Heart left ventricle (tissue), 16 donors: Measurements from ENCODE around the gene UBE2E2. TPM values are rescaled to one million over a fixed set of nuclear protein-coding genes. Genes with fewer than 3 reads are reported as not detected.
A peak's percentile ranks its signal among the peaks of the same experiment; 100 is the strongest.

ENCODE experiments used
- ATAC-seq, 4 donors: fragments of 200-7000 bp; cut with Tn5 transposase; one replicate each; pipeline ENCODE4 v1.9.1; 2020 to 2022; ENCODE audit warnings: moderate library complexity in 4 of 4, mild to moderate bottlenecking in 3 of 4, moderate number of reproducible peaks in 1 of 4
- DNase-seq, 5 donors: peaks; one replicate each; pipeline ENCODE4 v3.0.0-alpha.2; 2020
- H3K27ac ChIP-seq, 12 donors: fragments of 200-600 bp; sonication (generic) in 4 of 12; one replicate each; pipeline versions ENCODE4 v1.5.0 to v1.8.0; 2016 to 2022; ENCODE audit warnings: mild to moderate bottlenecking in 2 of 12
- H3K27me3 ChIP-seq, 9 donors: fragments of 200-600 bp; sonication (generic) in 2 of 9; one replicate each; pipeline versions ENCODE4 v1.5.1 to v1.8.0; 2016 to 2022; ENCODE audit warnings: mild to moderate bottlenecking in 3 of 9
- H3K36me3 ChIP-seq, 9 donors: fragments of 200-600 bp; sonication (generic) in 2 of 9; one replicate each; pipeline versions ENCODE4 v1.5.0 to v1.8.0; 2018 to 2022; ENCODE audit warnings: mild to moderate bottlenecking in 2 of 9
- H3K4me1 ChIP-seq, 12 donors: fragments of 200-600 bp; sonication (generic) in 4 of 12; one replicate each; pipeline versions ENCODE4 v1.5.0 to v1.8.0; 2016 to 2022; ENCODE audit warnings: mild to moderate bottlenecking in 3 of 12
- H3K4me3 ChIP-seq, 12 donors: fragments of 200-600 bp; sonication (generic) in 4 of 12; one replicate each; pipeline versions ENCODE4 v1.5.0 to v1.8.0; 2017 to 2022; ENCODE audit warnings: mild to moderate bottlenecking in 9 of 12, moderate library complexity in 4 of 12
- H3K9me3 ChIP-seq, 12 donors: fragments of 200-600 bp; sonication (generic) in 4 of 12; one replicate each; pipeline versions ENCODE4 v1.5.0 to v1.8.0; 2016 to 2022; ENCODE audit warnings: mild to moderate bottlenecking in 1 of 12
- POLR2A ChIP-seq, 2 donors: fragments of 450-650 bp; IDR thresholded peaks; one replicate each; pipeline ENCODE4 v1.6.1; 2017; ENCODE audit warnings: antibody characterized with exemption in 2 of 2, mild to moderate bottlenecking in 2 of 2, moderate library complexity in 2 of 2
- WGBS, 4 donors: extraction: QIAGEN DNeasy Blood & Tissue Kit in 2 of 4; methylation state at CpG; one replicate each; pipeline versions ENCODE4 v1.1.5 to v1.1.7; 2013 to 2018; 5-methylcytosine and 5-hydroxymethylcytosine counted together
- intact Hi-C, 10 donors: fragments of 100-400 bp; cut with DNase I; formaldehyde crosslinking; loops; one replicate each; pipeline versions ENCODE4 v1.11.1 to v1.14.2; 2022
- polyA plus RNA-seq, 2 donors: library from polyadenylated mRNA; stranded (reverse); fragments of 200-250 nt; gene quantifications; one replicate each; pipeline ENCODE4 v1.2.3, GENCODE V29; 2013
- total RNA-seq, 9 donors: library from RNA; depleted of rRNA in 2 of 9; stranded (reverse); fragments of >200 nt in 2 of 9; fragmentation: NEBNext Ultra II Directional in 3 of 9; extraction: Animal tissue kit (Norgen Biotek cat#: 25700) in 3 of 9; gene quantifications; one replicate each; pipeline versions ENCODE4 v1.1.0 to v1.2.4, GENCODE V29; 2016 to 2023
- TF ChIP-seq, protein P1 (sequence below), 12 donors: fragments of 200-600 bp; sonication (generic) in 4 of 12; IDR thresholded peaks; one replicate each; pipeline versions ENCODE4 v1.5.0 to v1.8.0; 2018 to 2022; ENCODE audit warnings: antibody characterized with exemption in 12 of 12, mild to moderate bottlenecking in 5 of 12
- donor health status: ischemic (EF 13 %, LVEDD 7.1; RV severe dilation, severe dysfunction).
- donor health status: healthy with polysubstance abuse.
- donor health status: DM: no; HTN: yes; CAD: no.
- donor health status: DM: no; HTN: no; CAD: no.
- donor health status: ischemic (EF 25% LVEDD 6.9; RV normal size, moderate dysfunction).
- donor health status: ischemic (EF 25% LVEDD 5.7; RV mildly dilated, moderate dysfunction).
- donor health status: healthy.
- donor health status: DM: yes; HTN: yes; CAD: no.
- donor health status: ischemic (EF 35%, LVEDD 5.7; RV mildly dilated, moderate dysfunction).
- donor health status: nonischemic (EF 11% LVEDD 7.7; RV severe dilation, severe dysfunction).
- donor health status: DM: yes; HTN: yes; CAD: no.
- donor health status: PGD.
- donor health status: ischemic (EF 29% LVEDD 5.4; RV normal size, mild dysfunction).
- donor health status: nonischemic (EF 23%, LVEDD 6.1; RV moderate dilation, normal function).

Gene UBE2E2
- total and polyA plus RNA-seq, 11 donors: 21.9 to 63.9 (median 50.8) TPM

DNA sequence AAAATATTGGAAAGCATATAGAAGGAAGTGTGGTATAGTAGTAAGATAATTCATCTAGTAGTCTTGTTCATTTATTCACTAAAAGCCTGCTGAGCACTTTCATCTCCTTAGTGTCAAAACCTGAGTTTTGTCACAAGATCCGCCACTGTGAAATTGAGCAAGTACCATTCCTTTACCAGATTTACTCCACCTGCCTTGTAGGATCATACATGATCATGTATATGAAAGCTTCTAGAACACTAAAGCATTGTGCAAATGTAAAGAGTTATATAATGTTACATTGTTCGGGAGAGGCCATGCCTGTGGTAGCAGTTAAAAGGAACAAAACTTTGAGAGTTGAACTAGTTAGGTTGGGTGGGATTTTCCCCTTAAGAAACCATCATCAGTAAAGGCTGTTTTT is 35.0 kb downstream of the UBE2E2 start:
- DNase-seq: no peak
- H3K36me3 ChIP-seq: no peaks in the 10 kb centered on the region
- no peak overlapping the region for H3K4me3 ChIP-seq
- H3K4me1 ChIP-seq: peaks cover 0 to 31% (median 15%) of the 10 kb centered on the region in 12 donors
- TF ChIP-seq, protein P1, sequence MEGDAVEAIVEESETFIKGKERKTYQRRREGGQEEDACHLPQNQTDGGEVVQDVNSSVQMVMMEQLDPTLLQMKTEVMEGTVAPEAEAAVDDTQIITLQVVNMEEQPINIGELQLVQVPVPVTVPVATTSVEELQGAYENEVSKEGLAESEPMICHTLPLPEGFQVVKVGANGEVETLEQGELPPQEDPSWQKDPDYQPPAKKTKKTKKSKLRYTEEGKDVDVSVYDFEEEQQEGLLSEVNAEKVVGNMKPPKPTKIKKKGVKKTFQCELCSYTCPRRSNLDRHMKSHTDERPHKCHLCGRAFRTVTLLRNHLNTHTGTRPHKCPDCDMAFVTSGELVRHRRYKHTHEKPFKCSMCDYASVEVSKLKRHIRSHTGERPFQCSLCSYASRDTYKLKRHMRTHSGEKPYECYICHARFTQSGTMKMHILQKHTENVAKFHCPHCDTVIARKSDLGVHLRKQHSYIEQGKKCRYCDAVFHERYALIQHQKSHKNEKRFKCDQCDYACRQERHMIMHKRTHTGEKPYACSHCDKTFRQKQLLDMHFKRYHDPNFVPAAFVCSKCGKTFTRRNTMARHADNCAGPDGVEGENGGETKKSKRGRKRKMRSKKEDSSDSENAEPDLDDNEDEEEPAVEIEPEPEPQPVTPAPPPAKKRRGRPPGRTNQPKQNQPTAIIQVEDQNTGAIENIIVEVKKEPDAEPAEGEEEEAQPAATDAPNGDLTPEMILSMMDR (IDR thresholded peaks at IDR 0.05): no peak
- no peak for TF ChIP-seq POLR2A (IDR thresholded peaks at IDR 0.05)
- no peak overlapping the region for H3K27ac ChIP-seq
- 96 to 98% (median 97%) methylated on average over 2 of the region's 2 CpGs for WGBS, 4 donors
- intact Hi-C loops: no loop called here
- ATAC-seq: no peak
- no peaks in the 10 kb centered on the region for H3K27me3 ChIP-seq
- no peaks in the 10 kb centered on the region for H3K9me3 ChIP-seq

DNA sequence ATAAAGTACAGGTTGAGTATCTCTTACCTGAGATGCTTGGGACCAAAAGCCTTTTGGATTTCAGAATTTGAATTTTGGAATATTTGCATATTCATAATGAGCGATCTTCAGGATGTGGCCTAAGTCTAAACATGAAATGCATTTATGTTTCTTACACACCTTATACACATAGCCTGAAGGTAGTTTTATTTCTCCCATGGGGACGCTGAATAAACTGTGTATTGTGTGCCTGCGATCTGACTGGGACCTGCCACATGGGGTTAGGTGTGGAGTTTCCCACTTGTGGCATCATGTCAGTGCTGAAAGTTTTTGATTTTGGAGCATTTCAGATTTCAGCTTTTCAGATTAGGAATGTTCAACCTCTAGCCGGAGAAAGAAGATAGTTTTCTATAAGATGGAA is 35.5 kb downstream of the UBE2E2 start:
- intact Hi-C loops: no loop called here
- no peaks in the 10 kb centered on the region for H3K9me3 ChIP-seq
- H3K4me3 ChIP-seq: no peak overlapping the region
- no peaks in the 10 kb centered on the region for H3K27me3 ChIP-seq
- 91 to 98% (median 96%) methylated on average over 4 of the region's 4 CpGs for WGBS, 4 donors
- DNase-seq (no peak), ATAC-seq (no peak)
- H3K27ac ChIP-seq: no peak overlapping the region
- H3K4me1 ChIP-seq: peaks cover 0 to 27% (median 14%) of the 10 kb centered on the region in 12 donors
- no peaks in the 10 kb centered on the region for H3K36me3 ChIP-seq
- TF ChIP-seq POLR2A (IDR thresholded peaks at IDR 0.05): no peak
- TF ChIP-seq, protein P1 (IDR thresholded peaks at IDR 0.05): no peak

DNA sequence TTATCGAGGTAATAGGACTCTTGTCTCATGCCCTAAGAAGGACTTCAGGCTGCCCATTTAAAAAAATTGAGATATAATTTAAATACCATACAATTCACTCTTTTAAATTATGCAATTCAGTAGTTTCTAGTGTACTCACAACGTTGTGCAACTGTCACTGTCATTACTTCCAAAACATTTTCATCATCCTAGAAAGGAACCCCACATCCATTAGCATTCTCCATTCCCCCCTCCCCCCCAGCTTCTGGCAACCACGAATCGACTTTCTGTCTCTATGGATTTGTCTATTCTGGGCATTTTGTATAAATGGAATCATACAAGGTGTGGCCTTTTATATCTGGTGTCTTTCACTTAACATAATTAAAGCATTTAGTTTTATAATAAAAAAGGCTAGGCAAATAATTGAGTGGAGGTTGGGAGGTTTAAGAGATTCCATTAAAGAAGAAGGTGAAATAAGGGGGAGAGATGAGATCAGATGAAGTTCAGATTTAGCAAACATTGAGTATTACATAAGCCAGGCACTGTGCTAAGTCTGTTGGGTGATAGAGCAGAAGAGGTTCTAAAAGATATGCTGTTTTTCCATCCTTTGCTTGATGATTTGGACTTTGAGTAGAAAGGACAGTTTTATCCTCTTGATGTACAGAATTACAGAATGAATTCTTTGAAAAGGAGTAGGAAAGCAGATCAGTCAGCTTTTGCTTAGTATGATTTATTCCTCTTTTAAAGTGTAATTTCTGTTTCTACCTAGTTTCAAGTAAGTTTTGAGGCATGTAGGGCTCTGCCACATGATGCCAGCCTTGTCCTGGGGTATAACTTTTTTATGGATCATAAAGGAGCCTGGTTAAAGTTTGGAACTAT is 36.3 kb downstream of the UBE2E2 start:
- ATAC-seq (peak in 1 of 4 donors; percentile 28), DNase-seq (no peak)
- Histone ChIP-seq H3K36me3 (no peaks in the 10 kb centered on the region), H3K27ac (no peak overlapping the region), H3K27me3 (no peaks in the 10 kb centered on the region), H3K9me3 (no peaks in the 10 kb centered on the region), H3K4me1 (peaks cover 0 to 29% (median 16%) of the 10 kb centered on the region in 12 donors), H3K4me3 (no peak overlapping the region)
- no peak for TF ChIP-seq POLR2A (IDR thresholded peaks at IDR 0.05)
- TF ChIP-seq, protein P1 (IDR thresholded peaks at IDR 0.05): peak in 1 of 12 donors; percentile 9
- intact Hi-C loops: no loop called here
- 58 to 72% (median 63%) methylated on average over 4 of the region's 4 CpGs for WGBS, 4 donors

DNA sequence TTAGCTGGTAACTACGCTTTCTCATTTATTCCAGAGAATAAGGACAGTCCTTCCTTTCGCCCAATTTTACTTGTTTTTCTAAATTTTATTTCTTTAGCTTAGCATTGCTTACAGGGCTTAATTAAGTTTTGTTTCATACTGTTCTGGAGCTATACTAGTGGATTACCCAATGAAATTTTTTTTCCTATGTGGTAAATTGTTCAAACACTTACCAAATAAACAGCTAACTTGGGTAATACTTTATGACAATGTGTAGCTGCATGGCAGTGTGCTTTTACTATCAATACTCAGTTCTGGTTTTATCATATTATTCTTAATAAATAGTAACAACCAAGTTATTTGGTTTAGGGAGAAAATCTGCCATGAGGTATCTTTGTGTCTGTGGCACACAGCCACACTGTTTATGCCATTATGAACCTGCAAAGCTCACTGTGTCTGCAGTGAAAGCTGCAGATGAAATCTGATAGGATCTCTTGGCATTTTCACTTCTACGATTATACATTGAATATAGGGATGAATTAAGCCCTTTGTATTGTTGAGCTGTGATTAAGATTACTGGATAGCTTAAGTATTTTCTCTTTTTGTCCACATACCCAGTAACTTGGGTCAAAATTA is 37.2 kb downstream of the UBE2E2 start:
- no peaks in the 10 kb centered on the region for H3K27me3 ChIP-seq
- DNase-seq (no peak), ATAC-seq (no peak)
- H3K4me3 ChIP-seq: no peak overlapping the region
- no peak overlapping the region for H3K27ac ChIP-seq
- H3K4me1 ChIP-seq: peaks cover 0 to 26% (median 15%) of the 10 kb centered on the region in 12 donors
- intact Hi-C loops: no loop called here
- no peak for TF ChIP-seq POLR2A (IDR thresholded peaks at IDR 0.05)
- TF ChIP-seq, protein P1 (IDR thresholded peaks at IDR 0.05): no peak
- H3K36me3 ChIP-seq: no peaks in the 10 kb centered on the region
- no peaks in the 10 kb centered on the region for H3K9me3 ChIP-seq
- WGBS, 4 donors: 72 to 88% (median 87%) methylated on average over 3 of the region's 3 CpGs
